Ovary (tissue), 9 donors: ENCODE data around the gene PATJ. TPM values are rescaled to one million over a fixed set of nuclear protein-coding genes. Genes with fewer than 3 reads are reported as not detected.
"Not testable (repeated sequence)": the region's sequence is repeated elsewhere in the genome, so short reads cannot be mapped to it uniquely, and the experiment has no call there.

Experiments
- DNase-seq, 5 donors: peaks; one replicate each; pipeline ENCODE4 v3.0.0-alpha.2; 2019 to 2020
- H3K27ac ChIP-seq, 2 donors: fragments of 200-600 bp; one replicate each; pipeline versions ENCODE4 v1.5.1 to v1.8.0; 2019 to 2022
- H3K27me3 ChIP-seq: fragments of 200-600 bp; one replicate; pipeline ENCODE4 v1.8.0; 2022
- H3K36me3 ChIP-seq: fragments of 200-600 bp; sonication (generic); one replicate; pipeline ENCODE4 v1.5.1; 2019
- H3K4me1 ChIP-seq: one replicate; pipeline ENCODE4 v1.8.1; 2013; ENCODE audit warnings: mild to moderate bottlenecking, moderate library complexity; ENCODE audit not compliant: insufficient read depth
- H3K4me3 ChIP-seq: fragments of 200-600 bp; sonication (generic); one replicate; pipeline ENCODE4 v1.5.1; 2017
- H3K9me3 ChIP-seq, 2 donors: fragments of 200-600 bp in 1 of 2; sonication (generic) in 1 of 2; one replicate each; pipeline versions ENCODE4 v1.5.1 to v1.8.1; 2013 to 2019; ENCODE audit warnings: mild to moderate bottlenecking in 1 of 2, moderate library complexity in 1 of 2
- EP300 ChIP-seq: sonication (generic); formaldehyde crosslinking; IDR thresholded peaks from one replicate; pipeline ENCODE4 v1.6.1; 2017; ENCODE audit warnings: antibody characterized with exemption
- POLR2A ChIP-seq: fragments of 450-650 bp; IDR thresholded peaks from one replicate; pipeline ENCODE4 v1.6.1; 2017; ENCODE audit warnings: antibody characterized with exemption, mild to moderate bottlenecking, moderate library complexity
- WGBS, 3 donors: extraction: QIAGEN DNeasy Blood & Tissue Kit in 1 of 3; methylation state at CpG; one replicate each; pipeline versions ENCODE4 v1.1.5 to v1.1.7; 2013 to 2017; 5-methylcytosine and 5-hydroxymethylcytosine counted together
- intact Hi-C, 4 donors: fragments of 100-400 bp; cut with DNase I; formaldehyde crosslinking; loops; one replicate each; pipeline versions ENCODE4 v1.11.0 to v1.15.1; 2022 to 2023
- polyA plus RNA-seq, 2 donors: library from polyadenylated mRNA; stranded (reverse); fragments of 200-250 nt in 1 of 2; fragments of 350-450 nt in 1 of 2; fragmentation: Illumina TruSeq in 1 of 2; extraction: RNeasy Lipid Tissue Mini Kit (QIAGEN cat#74804) in 1 of 2; gene quantifications; one replicate each; pipeline ENCODE4 v1.2.3, GENCODE V29; 2013 to 2014
- total RNA-seq, 7 donors: library from RNA; depleted of rRNA in 2 of 7; stranded (reverse); fragments of >200 nt in 2 of 7; fragmentation: NEBNext Ultra II Directional in 3 of 7; extraction: Animal tissue kit (Norgen Biotek cat#: 25700) in 3 of 7; gene quantifications; one replicate each; pipeline versions ENCODE4 v1.1.0 to v1.2.4, GENCODE V29; 2016 to 2023
- TF ChIP-seq, protein P1 (sequence below), 3 donors: fragments of 450-650 bp in 2 of 3; fragments of 200-600 bp in 1 of 3; IDR thresholded peaks; one replicate each; pipeline versions ENCODE4 v1.5.1 to v1.8.0; 2016 to 2022; ENCODE audit warnings: antibody characterized with exemption in 3 of 3, mild to moderate bottlenecking in 1 of 3
- donor health status: DM: no; HTN: no; CAD: no; lungs with moderate emphysema.
- donor health status: DM: no; HTN: no; CAD: no.
- donor health status: Bipolar disorder and iron deficiency.
- donor health status: DM: yes; HTN: yes; CAD: no.
- donor health status: DM: no; HTN: no; CAD: no.
- donor health status: DM: yes; HTN: yes; CAD: no.

Gene PATJ
- total and polyA plus RNA-seq, 9 donors: 7.6 to 60.1 (median 25.5) TPM

DNA sequence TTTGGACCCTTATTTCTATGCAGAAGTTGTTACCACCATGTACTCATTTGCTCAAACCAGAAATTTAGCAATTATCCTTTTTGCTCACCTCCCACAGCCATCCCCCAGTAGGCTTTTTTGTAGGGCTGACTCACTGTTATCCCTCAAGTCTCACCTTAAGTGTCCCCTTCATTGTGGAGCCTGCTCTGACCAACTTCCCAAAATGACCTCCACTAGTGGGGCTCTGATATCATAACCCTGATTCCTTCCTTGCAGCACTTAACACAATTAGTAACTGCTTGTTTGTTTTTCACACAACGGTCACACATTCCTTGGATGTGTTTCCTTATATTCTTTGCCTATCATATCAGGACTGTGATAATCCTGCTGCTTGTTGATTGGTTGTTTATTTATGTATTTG lies 76.7 kb downstream of the PATJ start:
- intact Hi-C loops: no loop called here
- Histone ChIP-seq H3K27ac (no peak overlapping the region), H3K4me3 (no peak overlapping the region), H3K27me3 (no peaks in the 10 kb centered on the region), H3K9me3 (no peaks in the 10 kb centered on the region), H3K4me1 (no peaks in the 10 kb centered on the region), H3K36me3 (no peaks in the 10 kb centered on the region)
- no peak for DNase-seq
- WGBS, 3 donors: 79 to 100% (median 90%) methylated on average over 1 of the region's 1 CpG
- TF ChIP-seq, protein P1, sequence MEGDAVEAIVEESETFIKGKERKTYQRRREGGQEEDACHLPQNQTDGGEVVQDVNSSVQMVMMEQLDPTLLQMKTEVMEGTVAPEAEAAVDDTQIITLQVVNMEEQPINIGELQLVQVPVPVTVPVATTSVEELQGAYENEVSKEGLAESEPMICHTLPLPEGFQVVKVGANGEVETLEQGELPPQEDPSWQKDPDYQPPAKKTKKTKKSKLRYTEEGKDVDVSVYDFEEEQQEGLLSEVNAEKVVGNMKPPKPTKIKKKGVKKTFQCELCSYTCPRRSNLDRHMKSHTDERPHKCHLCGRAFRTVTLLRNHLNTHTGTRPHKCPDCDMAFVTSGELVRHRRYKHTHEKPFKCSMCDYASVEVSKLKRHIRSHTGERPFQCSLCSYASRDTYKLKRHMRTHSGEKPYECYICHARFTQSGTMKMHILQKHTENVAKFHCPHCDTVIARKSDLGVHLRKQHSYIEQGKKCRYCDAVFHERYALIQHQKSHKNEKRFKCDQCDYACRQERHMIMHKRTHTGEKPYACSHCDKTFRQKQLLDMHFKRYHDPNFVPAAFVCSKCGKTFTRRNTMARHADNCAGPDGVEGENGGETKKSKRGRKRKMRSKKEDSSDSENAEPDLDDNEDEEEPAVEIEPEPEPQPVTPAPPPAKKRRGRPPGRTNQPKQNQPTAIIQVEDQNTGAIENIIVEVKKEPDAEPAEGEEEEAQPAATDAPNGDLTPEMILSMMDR (IDR thresholded peaks at IDR 0.05): no peak

DNA sequence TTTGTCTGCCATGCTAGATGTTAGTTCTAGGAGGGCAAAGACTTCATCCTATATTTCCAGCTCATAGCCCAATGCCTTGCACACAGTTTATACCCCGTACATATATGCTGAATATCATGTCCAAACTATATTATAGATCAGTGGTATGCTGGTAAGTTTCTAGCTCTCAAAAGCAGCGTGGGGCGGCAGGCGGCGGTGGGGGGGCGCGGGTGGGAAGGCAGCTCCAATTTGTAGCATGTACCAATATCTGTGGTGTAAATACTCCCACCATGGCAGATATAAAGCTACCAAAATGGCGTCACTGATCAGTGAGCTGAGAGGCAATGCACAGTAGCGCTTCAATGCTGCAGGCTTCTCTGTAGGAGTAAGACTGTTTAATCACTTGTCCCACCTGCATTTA lies 77.1 kb downstream of the PATJ start:
- TF ChIP-seq POLR2A: no peak
- no peak for TF ChIP-seq EP300
- TF ChIP-seq, protein P1 (IDR thresholded peaks at IDR 0.05): no peak
- 97 to 98% (median 97%) methylated on average over 9 of the region's 9 CpGs for WGBS, 3 donors
- H3K27ac ChIP-seq: no peak overlapping the region
- H3K27me3 ChIP-seq: no peaks in the 10 kb centered on the region
- H3K4me1 ChIP-seq: no peaks in the 10 kb centered on the region
- no peak overlapping the region for H3K4me3 ChIP-seq
- intact Hi-C loops: no loop called here
- no peak for DNase-seq
- H3K36me3 ChIP-seq: no peaks in the 10 kb centered on the region
- no peaks in the 10 kb centered on the region for H3K9me3 ChIP-seq

DNA sequence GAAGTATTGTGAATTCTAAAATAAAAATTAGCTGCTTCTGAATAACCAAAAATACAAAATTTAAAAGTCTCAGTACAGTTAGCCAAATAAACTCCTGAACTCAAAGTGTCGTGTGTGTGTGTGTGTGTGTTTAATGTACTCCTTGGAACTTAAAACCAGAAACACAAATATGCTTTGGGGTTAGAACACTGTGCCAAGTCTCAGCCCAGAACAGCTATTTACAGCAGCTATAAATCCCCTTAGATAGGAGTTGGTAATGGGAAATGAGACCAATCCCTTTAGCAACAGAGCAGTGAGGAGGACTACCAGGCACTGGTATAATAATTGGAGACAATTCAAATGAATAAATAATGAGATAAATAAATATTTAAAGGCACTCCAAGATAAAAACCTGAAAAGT lies 83.1 kb downstream of the PATJ start:
- 16 to 33% (median 22%) methylated on average over 1 of the region's 1 CpG for WGBS, 3 donors
- Histone ChIP-seq H3K4me1 (no peaks in the 10 kb centered on the region), H3K36me3 (no peaks in the 10 kb centered on the region), H3K27me3 (no peaks in the 10 kb centered on the region), H3K9me3 (no peaks in the 10 kb centered on the region), H3K4me3 (no peak overlapping the region), H3K27ac (no peak overlapping the region)
- intact Hi-C loops: no loop called here
- DNase-seq: no peak
- TF ChIP-seq POLR2A (no peak), EP300 (no peak)
- TF ChIP-seq, protein P1 (IDR thresholded peaks at IDR 0.05): no peak

DNA sequence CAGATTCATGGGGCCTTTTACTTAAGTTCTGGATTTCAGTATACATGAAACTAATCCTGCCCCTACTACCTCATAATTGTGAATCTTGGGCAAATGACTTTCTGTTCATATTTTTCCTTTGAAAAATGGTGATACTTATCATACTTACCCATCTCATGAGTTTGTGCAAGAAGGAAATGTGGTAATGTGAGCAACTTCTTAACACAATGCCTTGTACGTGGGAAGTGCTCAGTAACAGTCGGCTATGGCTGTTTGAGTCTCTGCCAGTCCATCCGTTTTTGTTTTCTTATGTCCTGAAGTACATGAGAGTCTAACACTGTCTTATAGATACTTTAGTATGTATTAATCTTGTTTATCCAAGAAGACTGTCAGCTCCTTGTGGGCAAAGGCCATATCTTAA lies 86.5 kb downstream of the PATJ start:
- no peak overlapping the region for H3K4me3 ChIP-seq
- no peaks in the 10 kb centered on the region for H3K27me3 ChIP-seq
- H3K36me3 ChIP-seq: no peaks in the 10 kb centered on the region
- no peak for DNase-seq
- no peak overlapping the region for H3K27ac ChIP-seq
- intact Hi-C loops: no loop called here
- TF ChIP-seq, protein P1 (IDR thresholded peaks at IDR 0.05): no peak
- TF ChIP-seq EP300 (no peak), POLR2A (no peak)
- H3K4me1 ChIP-seq: no peaks in the 10 kb centered on the region
- H3K9me3 ChIP-seq: no peaks in the 10 kb centered on the region
- WGBS, 3 donors: 64 to 72% (median 69%) methylated on average over 3 of the region's 3 CpGs

DNA sequence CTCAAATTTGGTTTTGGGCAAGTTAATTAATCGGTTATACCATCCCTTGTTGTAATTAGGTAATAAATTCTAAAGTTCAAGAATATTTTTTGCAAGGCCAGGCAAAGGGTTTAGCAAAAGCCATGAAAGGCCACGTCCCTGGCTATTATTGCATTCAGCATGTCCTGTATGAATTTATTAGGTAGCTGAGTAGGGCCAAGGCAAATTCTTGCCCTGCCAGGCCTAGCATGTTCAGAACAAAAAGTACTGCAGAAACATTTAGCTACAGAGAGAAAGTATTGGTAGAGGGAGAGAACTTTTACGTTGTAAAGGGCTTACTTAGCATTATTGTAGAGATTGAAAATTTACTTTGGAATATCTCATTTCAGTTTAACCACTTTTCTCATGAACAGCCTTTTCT lies 94.4 kb downstream of the PATJ start:
- intact Hi-C loops: no loop called here
- H3K9me3 ChIP-seq: no peaks in the 10 kb centered on the region
- DNase-seq: peak in 1 of 5 donors; percentile 16
- H3K4me1 ChIP-seq: no peaks in the 10 kb centered on the region
- H3K27ac ChIP-seq: no peak overlapping the region
- no peak overlapping the region for H3K4me3 ChIP-seq
- TF ChIP-seq, protein P1 (IDR thresholded peaks at IDR 0.05): no peak
- TF ChIP-seq EP300: no peak
- no peak for TF ChIP-seq POLR2A
- H3K36me3 ChIP-seq: no peaks in the 10 kb centered on the region
- WGBS, 3 donors: 19 to 62% (median 49%) methylated on average over 3 of the region's 3 CpGs
- H3K27me3 ChIP-seq: no peaks in the 10 kb centered on the region

DNA sequence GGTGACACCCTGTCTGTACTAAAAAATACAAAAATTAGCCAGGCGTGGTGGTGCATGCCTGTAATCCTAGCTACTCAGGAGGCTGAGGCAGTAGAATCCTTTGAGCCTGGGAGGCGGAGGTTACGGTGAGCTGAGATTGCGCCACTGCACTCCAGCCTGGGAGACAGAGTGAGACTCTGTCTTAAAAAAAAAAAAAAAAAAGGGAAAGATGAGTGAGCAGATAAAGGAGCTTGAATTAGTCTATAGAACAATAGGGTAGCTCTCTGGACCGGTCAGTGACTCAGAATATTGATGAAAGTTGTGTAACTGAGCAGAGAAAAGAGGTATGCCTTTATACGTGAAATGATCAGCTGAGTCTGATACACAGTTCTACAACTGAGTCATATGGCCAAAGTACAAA lies 95.3 kb downstream of the PATJ start:
- WGBS, 3 donors: 94 to 98% (median 96%) methylated on average over 6 of the region's 6 CpGs

More for the DNA sequence above, 95.3 kb downstream of the PATJ start:
- H3K4me3 ChIP-seq, H3K9me3 ChIP-seq, H3K36me3 ChIP-seq, DNase-seq, H3K27me3 ChIP-seq, H3K4me1 ChIP-seq, H3K27ac ChIP-seq, intact Hi-C loops: not testable (repeated sequence)
